SK-N-SH treated with all-trans-retinoic acid at 6 μM for 48 hours (cell line): ENCODE measurements around the gene KRTAP5-6.

Experiments used
- ATAC-seq: fragments of 200-7000 bp; cut with Tn5 transposase; 3 replicates; pipeline ENCODE4 v1.9.1; 2020; ENCODE audit warnings: mild to moderate bottlenecking, moderate library complexity
- ARNTL ChIP-seq: fragments of 450-650 bp; formaldehyde crosslinking; IDR thresholded peaks from 2 replicates; pipeline ENCODE4 v1.5.0; 2020; ENCODE audit warnings: low read depth, mild to moderate bottlenecking, moderate library complexity, borderline replicate concordance
- BACH2 ChIP-seq: fragments of 250-450 bp; sonication (Bioruptor Pico); IDR thresholded peaks from 2 replicates; pipeline ENCODE4 v1.9.0; 2021; ENCODE audit warnings: mild to moderate bottlenecking, borderline replicate concordance
- CSDC2 ChIP-seq: fragments of 250-450 bp; sonication (Bioruptor Pico); IDR thresholded peaks from 2 replicates; pipeline ENCODE4 v1.5.0; 2020; ENCODE audit warnings: mild to moderate bottlenecking, moderate library complexity
- ESRRG ChIP-seq: fragments of 250-450 bp; sonication (Bioruptor Pico); IDR thresholded peaks from 2 replicates; pipeline ENCODE4 v1.6.1; 2021; ENCODE audit warnings: mild to moderate bottlenecking
- GLIS3 ChIP-seq: fragments of 250-450 bp; sonication (Bioruptor Pico); IDR thresholded peaks from 2 replicates; pipeline ENCODE4 v1.5.0; 2020; ENCODE audit warnings: mild to moderate bottlenecking, moderate library complexity
- ISL1 ChIP-seq: fragments of 250-450 bp; sonication (Bioruptor Pico); IDR thresholded peaks from 2 replicates; pipeline ENCODE4 v2.1.2; 2022; ENCODE audit warnings: mild to moderate bottlenecking, moderate library complexity
- OSR1 ChIP-seq: fragments of 250-450 bp; sonication (Bioruptor Pico); IDR thresholded peaks from 2 replicates; pipeline ENCODE4 v1.8.0; 2022; ENCODE audit warnings: moderate library complexity, mild to moderate bottlenecking, inconsistent platforms
- POU6F1 ChIP-seq: fragments of 250-450 bp; sonication (Bioruptor Pico); IDR thresholded peaks from 2 replicates; pipeline ENCODE4 v1.8.0; 2021; ENCODE audit warnings: low read depth, mild to moderate bottlenecking, moderate library complexity, borderline replicate concordance
- PPARA ChIP-seq: fragments of 250-450 bp; sonication (Bioruptor Pico); IDR thresholded peaks from 2 replicates; pipeline ENCODE4 v1.5.0; 2020; ENCODE audit warnings: mild to moderate bottlenecking, borderline replicate concordance
- RARB ChIP-seq: fragments of 250-450 bp; sonication (Bioruptor Pico); IDR thresholded peaks from 2 replicates; pipeline ENCODE4 v1.8.0; 2021; ENCODE audit warnings: mild to moderate bottlenecking, moderate library complexity
- SNAI2 ChIP-seq: fragments of 250-450 bp; sonication (Bioruptor Pico); IDR thresholded peaks from 2 replicates; pipeline ENCODE4 v1.5.0; 2020; ENCODE audit warnings: mild to moderate bottlenecking, moderate library complexity
- TCF4 ChIP-seq: fragments of 250-450 bp; sonication (Bioruptor Pico); IDR thresholded peaks from 2 replicates; pipeline ENCODE4 v1.8.0; 2021; ENCODE audit warnings: mild to moderate bottlenecking, moderate library complexity, borderline replicate concordance
- TOX ChIP-seq: fragments of 250-450 bp; sonication (Bioruptor Pico); IDR thresholded peaks from 2 replicates; pipeline ENCODE4 v1.8.0; 2021; ENCODE audit warnings: mild to moderate bottlenecking, moderate library complexity, borderline replicate concordance
- TSHZ2 ChIP-seq: fragments of 250-450 bp; sonication (Bioruptor Pico); IDR thresholded peaks from 2 replicates; pipeline ENCODE4 v1.5.0; 2020; ENCODE audit warnings: mild to moderate bottlenecking, moderate library complexity
- ZC3H10 ChIP-seq: fragments of 250-450 bp; sonication (Bioruptor Pico); IDR thresholded peaks from 2 replicates; pipeline ENCODE4 v1.5.1; 2021; ENCODE audit warnings: mild to moderate bottlenecking, moderate library complexity
- ZFP3 ChIP-seq: fragments of 250-450 bp; sonication (Bioruptor Pico); IDR thresholded peaks from 2 replicates; pipeline ENCODE4 v1.5.0; 2020; ENCODE audit warnings: mild to moderate bottlenecking, moderate library complexity
- ZFP30 ChIP-seq: fragments of 450-650 bp; formaldehyde crosslinking; IDR thresholded peaks from 2 replicates; pipeline ENCODE4 v1.5.0; 2022; ENCODE audit warnings: mild to moderate bottlenecking, moderate library complexity
- ZNF565 ChIP-seq: fragments of 450-650 bp; formaldehyde crosslinking; conservative IDR thresholded peaks from 2 replicates; pipeline ENCODE4 v1.5.0; 2020; ENCODE audit warnings: low read depth, mild to moderate bottlenecking, moderate library complexity
- ZNF70 ChIP-seq: fragments of 450-650 bp; formaldehyde crosslinking; IDR thresholded peaks from 2 replicates; pipeline ENCODE4 v1.5.0; 2020; ENCODE audit warnings: mild to moderate bottlenecking, moderate library complexity
- TF ChIP-seq, protein P1 (sequence below): fragments of 250-450 bp; sonication (Bioruptor Pico); IDR thresholded peaks from 2 replicates; pipeline ENCODE4 v1.8.0; 2020; ENCODE audit warnings: mild to moderate bottlenecking, moderate library complexity, borderline replicate concordance

Gene KRTAP5-6

GRCh38 chr11:1653541-1654387, 43.2 kb upstream of the KRTAP5-6 start (continued):
- no peak for TF ChIP-seq TOX

DNA sequence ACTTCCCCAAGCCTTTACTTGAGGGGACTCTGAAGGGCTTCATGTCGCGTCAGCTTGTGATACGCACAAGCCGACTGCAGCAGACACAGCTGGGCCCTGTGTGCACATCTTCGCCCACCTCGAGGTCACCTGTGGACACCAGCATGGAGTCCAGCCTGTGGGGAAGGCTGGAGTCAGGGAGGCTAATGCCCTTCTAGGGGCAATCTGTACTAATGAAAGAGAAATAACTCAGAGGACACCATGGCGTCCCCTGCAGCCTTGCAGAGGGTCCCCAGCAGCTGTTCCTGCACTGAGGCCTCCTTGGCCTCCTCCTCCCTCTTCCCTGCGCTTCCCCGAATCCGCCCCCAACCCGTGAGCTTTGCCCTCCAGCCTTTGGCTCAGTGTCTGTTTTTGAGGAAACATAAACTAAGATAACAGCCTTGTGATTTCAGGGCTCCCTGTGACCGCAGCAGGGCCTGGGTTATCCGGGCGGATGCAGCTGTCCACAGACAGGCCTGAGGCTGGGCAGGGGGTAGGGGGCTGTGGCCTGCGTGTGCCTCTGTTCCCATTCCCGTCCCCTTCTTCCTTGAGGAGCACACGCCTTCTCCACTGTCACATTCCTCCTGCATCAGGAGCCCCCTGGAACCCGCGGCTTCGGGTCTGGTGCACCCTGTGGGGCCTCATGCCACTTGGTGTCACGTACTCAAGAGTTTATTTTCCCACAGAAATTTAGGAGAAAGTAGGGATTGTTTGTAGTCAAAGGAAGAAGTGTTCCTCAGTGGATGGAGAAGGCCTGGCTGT, 42.4 kb upstream of the KRTAP5-6 start:
- ATAC-seq, result no peak
- no peak for TF ChIP-seq RARB (CRISPR knock-in tag)
- no peak for TF ChIP-seq TOX
- TF ChIP-seq CSDC2, result no peak
- TF ChIP-seq TCF4, result no peak
- TF ChIP-seq, protein P1, sequence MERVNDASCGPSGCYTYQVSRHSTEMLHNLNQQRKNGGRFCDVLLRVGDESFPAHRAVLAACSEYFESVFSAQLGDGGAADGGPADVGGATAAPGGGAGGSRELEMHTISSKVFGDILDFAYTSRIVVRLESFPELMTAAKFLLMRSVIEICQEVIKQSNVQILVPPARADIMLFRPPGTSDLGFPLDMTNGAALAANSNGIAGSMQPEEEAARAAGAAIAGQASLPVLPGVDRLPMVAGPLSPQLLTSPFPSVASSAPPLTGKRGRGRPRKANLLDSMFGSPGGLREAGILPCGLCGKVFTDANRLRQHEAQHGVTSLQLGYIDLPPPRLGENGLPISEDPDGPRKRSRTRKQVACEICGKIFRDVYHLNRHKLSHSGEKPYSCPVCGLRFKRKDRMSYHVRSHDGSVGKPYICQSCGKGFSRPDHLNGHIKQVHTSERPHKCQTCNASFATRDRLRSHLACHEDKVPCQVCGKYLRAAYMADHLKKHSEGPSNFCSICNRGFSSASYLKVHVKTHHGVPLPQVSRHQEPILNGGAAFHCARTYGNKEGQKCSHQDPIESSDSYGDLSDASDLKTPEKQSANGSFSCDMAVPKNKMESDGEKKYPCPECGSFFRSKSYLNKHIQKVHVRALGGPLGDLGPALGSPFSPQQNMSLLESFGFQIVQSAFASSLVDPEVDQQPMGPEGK (CRISPR knock-in tag), result no peak
- no peak for TF ChIP-seq ARNTL (CRISPR knock-in tag)
- TF ChIP-seq ZFP3 (CRISPR knock-in tag), result no peak
- no peak for TF ChIP-seq ESRRG (CRISPR knock-in tag)
- no peak for TF ChIP-seq OSR1 (CRISPR knock-in tag)
- TF ChIP-seq BACH2 (CRISPR knock-in tag), result no peak
- no peak for TF ChIP-seq PPARA
- TF ChIP-seq GLIS3 (CRISPR knock-in tag), result no peak

DNA sequence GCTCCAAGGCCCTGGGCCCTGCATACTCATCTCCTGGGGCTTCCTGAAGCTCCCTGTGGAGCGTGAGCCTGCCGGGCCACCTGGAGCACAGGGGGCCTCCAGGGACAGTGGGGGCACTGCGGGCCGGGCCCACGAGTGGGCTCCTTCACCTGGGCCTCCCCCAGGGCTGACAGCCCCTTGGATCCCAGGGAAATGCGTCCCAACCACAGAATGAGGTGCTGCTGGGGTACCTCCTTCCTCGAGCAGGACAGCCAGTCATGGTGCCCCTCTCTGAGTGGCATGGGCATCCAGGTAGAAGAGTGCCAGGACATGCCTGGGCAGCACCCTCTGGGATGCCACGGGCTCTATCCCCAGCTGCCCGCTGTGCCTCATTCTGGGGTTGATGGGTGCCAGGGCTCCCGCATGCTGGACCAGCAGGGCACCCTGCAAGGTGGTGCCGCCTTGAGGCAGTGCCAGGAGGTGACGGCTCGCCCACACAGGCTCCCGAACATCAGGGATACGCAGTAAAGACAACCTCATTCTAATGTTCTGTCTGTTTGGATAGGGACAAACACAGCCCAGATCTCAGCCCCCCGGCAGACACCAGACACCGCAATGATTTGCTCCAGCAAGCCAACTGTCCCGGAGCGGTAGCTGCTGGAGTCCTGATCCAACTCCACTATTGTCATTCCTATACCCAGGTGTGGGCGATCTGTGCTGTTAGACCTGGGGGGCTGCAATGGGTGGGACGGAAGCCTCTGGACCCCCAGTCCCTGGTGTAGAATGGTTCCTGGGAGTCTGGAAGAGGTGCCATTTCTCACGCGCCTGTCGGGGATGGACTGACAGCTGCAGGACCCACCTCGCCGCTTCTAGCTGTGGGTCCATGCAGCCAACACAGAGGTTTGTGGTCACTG, 41.6 kb upstream of the KRTAP5-6 start:
- ATAC-seq, result no peak
- TF ChIP-seq, protein P1 (CRISPR knock-in tag), result no peak
- TF ChIP-seq ZFP30 (CRISPR knock-in tag) (no peak), CSDC2 (no peak), ZNF70 (no peak), ZC3H10 (CRISPR knock-in tag) (no peak), ZFP3 (CRISPR knock-in tag) (no peak), OSR1 (CRISPR knock-in tag) (no peak), POU6F1 (CRISPR knock-in tag) (no peak)
- TF ChIP-seq, all 23 proteins: peak for 0

- TF ChIP-seq SNAI2 (CRISPR knock-in tag) (no peak), ZFP30 (CRISPR knock-in tag) (no peak), GLIS3 (CRISPR knock-in tag) (no peak), ISL1 (no peak)
- ATAC-seq, result no peak
Measured at GRCh38 chr11:1656061-1656441, 40.9 kb upstream of the KRTAP5-6 start.

GRCh38 chr11:1656670-1657069, 40.3 kb upstream of the KRTAP5-6 start:
- ATAC-seq, result no peak
- TF ChIP-seq ZC3H10 (CRISPR knock-in tag) (no peak), TSHZ2 (no peak), ISL1 (no peak), CSDC2 (no peak), PPARA (no peak), ZNF70 (no peak), BACH2 (CRISPR knock-in tag) (no peak), ZFP3 (CRISPR knock-in tag) (no peak), RARB (CRISPR knock-in tag) (no peak), ZNF565 (CRISPR knock-in tag) (no peak), POU6F1 (CRISPR knock-in tag) (no peak), ARNTL (CRISPR knock-in tag) (no peak), ZFP30 (CRISPR knock-in tag) (no peak), GLIS3 (CRISPR knock-in tag) (no peak)
- TF ChIP-seq, all 23 proteins: peak for 0
